NCI-H1048 (cell line): Measurements from ENCODE around the gene DDX53.

Experiments used
- DNase-seq: peaks from one replicate; lab custom pipeline; 2025; lab: John Stamatoyannopoulos, UW

DDX53 gene

DNA sequence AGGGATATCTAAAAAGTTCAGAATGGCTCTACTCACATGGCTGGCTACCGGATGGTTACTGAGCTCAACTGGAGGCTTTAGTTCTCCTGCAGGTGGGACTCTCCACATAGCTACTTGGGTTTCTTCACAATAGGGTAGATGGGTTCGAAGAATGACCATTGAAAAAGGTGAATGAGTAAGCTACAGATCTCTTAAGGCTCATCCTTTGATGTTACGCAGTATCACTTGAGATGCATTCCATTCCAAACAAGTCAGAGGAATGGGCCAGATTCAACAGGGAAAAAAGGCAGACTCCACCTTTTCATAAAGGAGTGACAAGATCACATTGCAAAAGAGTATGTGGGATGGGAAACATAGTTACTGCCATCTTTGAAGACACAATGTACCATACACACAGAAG, 52.6 kb downstream of the DDX53 start:
- DNase-seq = no peak
